ENCODE measurements around the gene IFNGR1.

The IFNGR1 gene

GRCh38 chr6:137229075-137229759 lies 10.0 kb upstream of the IFNGR1 start:
- Histone ChIP-seq H3K27ac (no peak overlapping the region), H3K4me3 (no peak overlapping the region)
- TF ChIP-seq CTCF (IDR thresholded peaks at IDR 0.05): no peak
- DNase-seq (ENCODE audit: low spot score): no peak

- no peak for TF ChIP-seq CTCF (IDR thresholded peaks at IDR 0.05)
- Histone ChIP-seq H3K4me3 (no peak overlapping the region), H3K27ac (peak overlapping the region in 1 of 2 donors; percentile 56)
- DNase-seq (ENCODE audit: low spot score): no peak
Observed at GRCh38 chr6:137227871-137228302, 8.7 kb upstream of the IFNGR1 start.

- Histone ChIP-seq H3K27ac (no peak overlapping the region), H3K4me3 (no peak overlapping the region)
- no peak for TF ChIP-seq CTCF (IDR thresholded peaks at IDR 0.05)
- DNase-seq (ENCODE audit: low spot score): no peak
Observed at GRCh38 chr6:137226697-137227096, 7.5 kb upstream of the IFNGR1 start.

- TF ChIP-seq CTCF (IDR thresholded peaks at IDR 0.05): no peak
- no peak overlapping the region for H3K4me3 ChIP-seq
- peak overlapping the region in 1 of 2 donors; percentile 79 for H3K27ac ChIP-seq
- DNase-seq (ENCODE audit: low spot score): no peak
Observed at GRCh38 chr6:137224799-137225198, 5.6 kb upstream of the IFNGR1 start.

- Histone ChIP-seq H3K27ac (peak overlapping the region in 1 of 2 donors; percentile 75), H3K4me3 (no peak overlapping the region)
- no peak for DNase-seq (ENCODE audit: low spot score)
Observed at GRCh38 chr6:137223370-137224131, 4.4 kb upstream of the IFNGR1 start.

GRCh38 chr6:137222381-137222780 lies 3.2 kb upstream of the IFNGR1 start:
- Histone ChIP-seq H3K4me3 (no peak overlapping the region), H3K27ac (peak overlapping the region; percentile 27 to 73)
- DNase-seq (ENCODE audit: low spot score): no peak
- TF ChIP-seq CTCF (IDR thresholded peaks at IDR 0.05): no peak

More at GRCh38 chr6:137223370-137224131, 4.4 kb upstream of the IFNGR1 start:
- no peak for TF ChIP-seq CTCF (IDR thresholded peaks at IDR 0.05)
